B cell (primary cell): ENCODE data around the gene RFC3. TPM values are rescaled to one million over a fixed set of nuclear protein-coding genes. Genes with fewer than 3 reads are reported as not detected.

Experiments used
- ATAC-seq: fragments of 200-7000 bp; cut with Tn5 transposase; one replicate; pipeline ENCODE4 v1.10.0; 2021; ENCODE audit warnings: low read depth, mild to moderate bottlenecking, moderate number of reproducible peaks, moderate library complexity
- CTCF ChIA-PET: fragments of 350-600 bp; sonication (Branson Sonifier 250); formaldehyde crosslinking; loops from one replicate; lab custom pipeline; 2021; ENCODE audit warnings: antibody characterized with exemption, inconsistent platforms; lab: Charles Lee
- POLR2A ChIA-PET: fragments of 350-600 bp; sonication (Branson Sonifier 250); formaldehyde crosslinking; loops from one replicate; lab custom pipeline; 2021; ENCODE audit warnings: antibody characterized with exemption; lab: Charles Lee
- DNase-seq: peaks from one replicate; pipeline ENCODE4 v3.0.0; 2013
- H2AFZ ChIP-seq: 2 replicates; pipeline ENCODE4 v1.6.1; 2012; ENCODE audit warnings: mild to moderate bottlenecking, low read depth, low read length; ENCODE audit not compliant: insufficient read depth, poor library complexity, severe bottlenecking
- H3K27ac ChIP-seq, 2 donors: 1 replicate in 1 of 2; 2 replicates in 1 of 2; pipeline ENCODE4 v1.5.1; 2012 to 2013; ENCODE audit warnings: low read length in 2 of 2, mild to moderate bottlenecking in 2 of 2, moderate library complexity in 1 of 2
- H3K27me3 ChIP-seq, 4 experiments: fragments of 200-600 bp in 1 of 4; sonication (generic) in 1 of 4; replicated peaks in 1 of 4; 1 replicate in 2 of 4; 2 replicates in 2 of 4; pipeline versions ENCODE4 v1.6.1 to v1.7.0; 2013 to 2016; ENCODE audit warnings: low read length in 3 of 4, mild to moderate bottlenecking in 2 of 4, mixed read lengths in 1 of 4, moderate library complexity in 1 of 4; ENCODE audit not compliant: insufficient read depth in 4 of 4, control insufficient read depth in 3 of 4; ENCODE audit errors: control extremely low read depth in 1 of 4
- H3K36me3 ChIP-seq, 2 experiments: replicated peaks in 1 of 2; 1 replicate in 1 of 2; 2 replicates in 1 of 2; pipeline versions ENCODE4 v1.6.1 to v1.7.1; 2013; ENCODE audit warnings: low read length in 1 of 2; ENCODE audit not compliant: insufficient read depth in 2 of 2, control insufficient read depth in 1 of 2; ENCODE audit errors: control extremely low read depth in 1 of 2, extremely low read depth in 1 of 2
- H3K4me1 ChIP-seq, 2 donors: fragments of 200-600 bp in 1 of 2; sonication (generic) in 1 of 2; 1 replicate in 1 of 2; 2 replicates in 1 of 2; pipeline versions ENCODE4 v1.5.1 to v1.6.1; 2013 to 2017; ENCODE audit warnings: low read length in 2 of 2; ENCODE audit not compliant: control insufficient read depth in 2 of 2, insufficient read depth in 2 of 2
- H3K4me2 ChIP-seq: replicated peaks from 2 replicates; pipeline ENCODE3; 2012; ENCODE audit warnings: mild to moderate bottlenecking, low read depth, low read length; ENCODE audit not compliant: poor library complexity, severe bottlenecking
- H3K4me3 ChIP-seq, 5 experiments: fragments of 200-600 bp in 1 of 5; sonication (generic) in 1 of 5; 1 replicate in 3 of 5; 2 replicates in 2 of 5; pipeline versions ENCODE4 v1.5.1 to v1.7.0; 2011 to 2016; ENCODE audit warnings: low read length in 4 of 5, mild to moderate bottlenecking in 4 of 5, low read depth in 2 of 5, control low read depth in 1 of 5, moderate library complexity in 1 of 5; ENCODE audit not compliant: insufficient read depth in 1 of 5; ENCODE audit errors: control extremely low read depth in 1 of 5, extremely low read depth in 1 of 5
- H3K79me2 ChIP-seq: fragments of 200-600 bp; sonication (generic); one replicate; pipeline ENCODE4 v1.6.0; 2016; ENCODE audit warnings: low read length; ENCODE audit not compliant: control insufficient read depth, insufficient read depth
- H3K9ac ChIP-seq: fragments of 200-600 bp; sonication (generic); 2 replicates; pipeline ENCODE4 v1.6.1; 2017; ENCODE audit warnings: mild to moderate bottlenecking, low read length, moderate library complexity
- H3K9me3 ChIP-seq, 3 donors: one replicate each; pipeline versions ENCODE4 v1.6.1 to v1.7.1; 2013; ENCODE audit warnings: low read length in 2 of 3; ENCODE audit not compliant: control insufficient read depth in 2 of 3, insufficient read depth in 1 of 3; ENCODE audit errors: control extremely low read depth in 1 of 3
- H4K20me1 ChIP-seq: 2 replicates; pipeline ENCODE4 v1.6.0; 2012; ENCODE audit warnings: mild to moderate bottlenecking, low read length; ENCODE audit not compliant: insufficient read depth, control insufficient read depth, poor library complexity, severe bottlenecking
- H3K27ac Mint-ChIP-seq: one replicate; pipeline ENCODE4 v1.8.0; 2021; ENCODE audit warnings: mixed read lengths
- H3K27me3 Mint-ChIP-seq: one replicate; pipeline ENCODE4 v1.8.0; 2021; ENCODE audit warnings: mixed read lengths
- H3K4me1 Mint-ChIP-seq: one replicate; pipeline ENCODE4 v1.8.0; 2021; ENCODE audit warnings: mixed read lengths
- H3K4me3 Mint-ChIP-seq: one replicate; pipeline ENCODE4 v1.8.0; 2021; ENCODE audit warnings: mixed read lengths
- H3K9me3 Mint-ChIP-seq: one replicate; pipeline ENCODE4 v1.8.0; 2022; ENCODE audit warnings: mixed read lengths; ENCODE audit not compliant: insufficient read depth
- CTCF ChIP-seq: fragments of 200-600 bp; IDR thresholded peaks from one replicate; pipeline ENCODE4 v1.8.0; 2022; ENCODE audit warnings: antibody characterized with exemption, mild to moderate bottlenecking
- EZH2 ChIP-seq: IDR thresholded peaks from 2 replicates; pipeline ENCODE4 v1.6.1; 2012; ENCODE audit warnings: borderline replicate concordance, low read depth, mild to moderate bottlenecking, moderate library complexity, low read length; ENCODE audit not compliant: insufficient read depth, poor library complexity, severe bottlenecking
- WGBS: methylation state at CpG from one replicate; pipeline ENCODE4 v1.1.5; 2013; ENCODE audit warnings: missing lambda C conversion rate; ENCODE audit not compliant: insufficient coverage; 5-methylcytosine and 5-hydroxymethylcytosine counted together
- intact Hi-C: fragments of 100-400 bp; cut with micrococcal nuclease; formaldehyde crosslinking; loops from one replicate; pipeline ENCODE4 v1.10.0; 2022
- polyA plus RNA-seq: library from polyadenylated mRNA; depleted of rRNA; stranded (reverse); fragments of >200 nt; gene quantifications from 2 replicates; pipeline ENCODE4 v1.2.3, GENCODE V29; 2012
- total RNA-seq, 2 donors: library from RNA; stranded (reverse); fragments of 120-200 nt in 1 of 2; gene quantifications; 1 replicate in 1 of 2; 2 replicates in 1 of 2; pipeline versions ENCODE4 v1.2.3 to v1.2.4, GENCODE V29; 2013 to 2022

Gene RFC3
- total and polyA plus RNA-seq, 2 donors (not counting 1 experiment from before 2014, with no cell fraction given), result 3.2 to 9.4 TPM

- Histone ChIP-seq H3K4me1 (no peaks in the 10 kb centered on the region), H3K4me3 (no peak overlapping the region), H3K9ac (no peak overlapping the region), H3K9me3 (no peaks in the 10 kb centered on the region), H3K79me2 (no peaks in the 10 kb centered on the region), H4K20me1 (no peaks in the 10 kb centered on the region), H3K27ac (no peak overlapping the region), H2AFZ (no peak overlapping the region), H3K4me2 (no peak overlapping the region), H3K27me3 (peaks cover 0 to 8% (median 0%) of the 10 kb centered on the region in 4 experiments), H3K36me3 (no peaks in the 10 kb centered on the region)
- 42% methylated on average over 6 of the region's 7 CpGs for WGBS
- ATAC-seq (no peak), DNase-seq (no peak)
- CTCF ChIA-PET, result interaction anchor here (0.8 kb wide), 1 partner anchor 22 kb away, joined by 3 read pairs; no protein-coding TSS in a partner anchor
- H3K9me3 Mint-ChIP-seq, result peaks cover 3% of the 10 kb centered on the region
- H3K27me3 Mint-ChIP-seq, result peaks cover 17% of the 10 kb centered on the region
- TF ChIP-seq CTCF (no peak), EZH2 (no peak)
- H3K4me1 Mint-ChIP-seq, result peaks cover 4% of the 10 kb centered on the region
- POLR2A ChIA-PET, result no interaction called here
- H3K4me3 Mint-ChIP-seq, result no peak overlapping the region
- intact Hi-C loops, result no loop called here
- no peak overlapping the region for H3K27ac Mint-ChIP-seq
Observed at GRCh38 chr13:33797622-33798021, 20.3 kb upstream of the RFC3 start.

- Histone ChIP-seq H4K20me1 (no peaks in the 10 kb centered on the region), H3K79me2 (no peaks in the 10 kb centered on the region), H3K9me3 (no peaks in the 10 kb centered on the region), H2AFZ (no peak overlapping the region), H3K4me3 (no peak overlapping the region), H3K4me2 (no peak overlapping the region), H3K36me3 (no peaks in the 10 kb centered on the region), H3K4me1 (no peaks in the 10 kb centered on the region), H3K9ac (no peak overlapping the region), H3K27ac (no peak overlapping the region), H3K27me3 (peaks cover 0 to 8% (median 0%) of the 10 kb centered on the region in 4 experiments)
- ChIA-PET POLR2A (no interaction called here), CTCF (interaction anchor here (0.8 kb wide), 1 partner anchor 22 kb away, joined by 3 read pairs; no protein-coding TSS in a partner anchor)
- Mint-ChIP-seq H3K27me3 (peaks cover 17% of the 10 kb centered on the region), H3K9me3 (peaks cover 3% of the 10 kb centered on the region), H3K27ac (no peak overlapping the region), H3K4me1 (peaks cover 4% of the 10 kb centered on the region), H3K4me3 (no peak overlapping the region)
- TF ChIP-seq EZH2, result no peak
- TF ChIP-seq CTCF, result no peak
- ATAC-seq (no peak), DNase-seq (no peak)
- intact Hi-C loops, result no loop called here
- 71% methylated on average over 1 of the region's 3 CpGs for WGBS
Observed at GRCh38 chr13:33798023-33798422, 19.9 kb upstream of the RFC3 start.
